Suppressor macrophage treated with lipopolysaccharide for 4 hours (primary cell): ENCODE measurements around the gene KAZN.

Experiments
- DNase-seq: peaks from one replicate; pipeline ENCODE4 v3.0.0-alpha.2; 2020

KAZN gene

DNA sequence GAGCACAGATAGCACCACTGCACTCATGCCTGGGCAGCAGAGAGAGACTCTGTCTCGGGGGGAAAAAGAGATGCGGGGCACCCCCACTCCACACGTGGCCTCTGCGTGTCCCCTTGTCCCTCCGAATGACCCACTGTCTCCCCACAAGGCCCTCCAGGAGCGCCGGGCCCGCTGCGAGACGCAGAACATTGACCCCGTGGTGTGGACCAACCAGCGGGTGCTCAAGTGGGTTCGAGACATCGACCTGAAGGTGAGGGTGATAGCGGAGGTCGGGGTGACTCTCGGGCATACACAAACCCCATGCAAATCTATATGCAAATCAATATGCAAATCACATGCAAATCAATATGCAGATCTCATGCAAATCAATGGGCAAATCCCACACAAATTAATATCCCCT lies 504.7 kb downstream of the KAZN start:
- no peak for DNase-seq

DNA sequence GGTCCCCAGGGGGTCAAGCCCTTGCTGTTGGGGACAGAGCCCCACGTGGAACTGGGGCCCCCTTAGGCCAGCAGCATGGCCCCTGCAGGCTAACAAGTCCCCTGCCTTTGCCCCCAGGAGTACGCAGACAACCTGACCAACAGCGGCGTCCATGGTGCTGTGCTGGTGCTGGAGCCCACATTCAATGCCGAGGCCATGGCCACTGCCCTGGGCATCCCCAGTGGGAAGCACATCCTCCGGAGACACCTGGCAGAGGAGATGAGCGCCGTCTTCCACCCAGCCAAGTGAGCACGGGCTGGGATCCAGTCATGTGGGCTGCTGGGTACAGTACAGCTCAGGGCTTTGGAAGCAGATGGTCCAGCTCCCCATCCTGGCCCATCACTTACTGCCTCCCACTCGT lies 505.4 kb downstream of the KAZN start:
- no peak for DNase-seq

DNA sequence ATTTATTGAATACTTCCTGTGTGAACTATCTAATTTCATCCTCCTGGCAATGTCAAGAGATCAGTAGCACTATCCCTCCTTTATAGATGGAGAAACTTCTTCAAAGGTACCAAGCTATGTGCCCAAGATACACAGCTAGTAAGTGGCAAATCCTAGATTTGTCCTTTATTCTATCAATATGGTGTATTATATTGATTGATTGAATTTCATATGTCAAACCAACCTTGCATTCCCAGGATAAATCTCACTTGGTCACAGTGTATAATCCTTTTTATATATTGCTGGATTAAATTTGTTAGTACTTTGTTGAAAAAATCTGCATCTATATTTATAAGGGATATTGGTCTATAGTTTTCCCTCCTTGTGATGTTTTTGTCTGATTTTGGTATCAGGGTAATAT lies 506.3 kb downstream of the KAZN start:
- DNase-seq: no peak

DNA sequence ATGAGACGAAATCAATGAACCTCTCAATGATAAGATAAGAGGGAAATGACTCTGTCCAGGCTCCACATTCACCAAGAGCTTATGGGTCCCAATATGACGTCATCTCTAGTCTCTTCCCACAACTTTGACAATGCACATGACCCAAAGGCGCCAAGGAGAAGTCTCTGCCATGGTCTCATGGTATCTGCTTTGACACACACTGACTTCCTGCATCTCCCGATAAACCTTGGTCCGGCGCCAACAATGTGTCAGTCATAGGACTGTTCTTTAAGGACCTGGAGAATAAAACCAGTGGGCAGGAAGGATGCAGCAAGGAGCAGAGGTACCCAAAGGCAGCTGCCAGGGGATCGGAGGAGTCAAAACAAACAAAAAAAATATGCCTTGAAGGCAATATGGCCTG lies 508.1 kb downstream of the KAZN start:
- peak; percentile 68 for DNase-seq

DNA sequence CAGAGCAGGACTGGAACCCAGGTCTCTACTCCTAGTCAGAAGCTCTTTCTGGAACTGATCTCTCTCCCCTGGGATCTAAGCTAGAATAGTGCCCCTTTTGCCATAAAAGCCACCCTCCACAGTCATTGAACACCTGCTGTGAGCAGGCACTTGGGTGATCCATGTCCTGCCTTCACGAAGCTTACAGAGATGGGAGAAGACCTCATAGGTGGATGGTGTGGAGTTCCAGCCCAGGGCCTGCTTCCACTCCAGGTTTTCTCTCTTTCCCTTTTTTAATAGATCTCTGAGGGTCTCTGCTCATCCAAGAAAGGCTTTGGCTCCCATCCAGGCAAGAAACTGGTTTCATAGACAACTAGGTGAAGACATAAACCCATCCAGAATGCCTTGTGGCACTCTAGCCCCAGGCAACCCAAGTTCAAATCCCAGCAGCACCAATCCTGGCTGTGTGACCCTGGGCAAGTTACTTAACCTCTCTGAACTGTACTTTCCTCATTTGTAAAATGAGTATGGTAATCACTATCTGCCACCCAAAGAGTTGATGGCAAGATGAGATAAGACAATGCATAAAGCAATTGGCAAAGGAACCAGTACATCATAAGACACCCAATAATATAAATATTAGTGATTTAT lies 508.7 kb downstream of the KAZN start:
- no peak for DNase-seq

DNA sequence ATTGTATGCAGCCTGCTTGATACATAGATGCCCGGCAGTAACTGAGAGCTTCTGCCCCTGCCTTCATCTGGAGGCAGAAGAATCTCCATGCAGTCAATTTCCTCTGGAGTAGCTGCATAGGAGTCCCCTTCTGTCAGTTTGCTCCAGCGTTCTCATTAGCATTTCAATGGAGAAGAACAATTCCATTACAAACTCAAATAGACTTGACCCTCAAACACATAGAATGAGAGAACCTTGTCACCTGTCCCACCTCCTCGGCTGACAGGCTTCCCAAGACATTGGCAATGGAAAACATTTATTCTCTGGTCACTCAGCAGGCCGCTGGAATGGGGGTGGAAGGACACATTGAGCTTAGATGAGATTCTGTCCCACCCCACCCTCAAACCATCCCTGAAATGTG lies 509.4 kb downstream of the KAZN start:
- DNase-seq: no peak

DNA sequence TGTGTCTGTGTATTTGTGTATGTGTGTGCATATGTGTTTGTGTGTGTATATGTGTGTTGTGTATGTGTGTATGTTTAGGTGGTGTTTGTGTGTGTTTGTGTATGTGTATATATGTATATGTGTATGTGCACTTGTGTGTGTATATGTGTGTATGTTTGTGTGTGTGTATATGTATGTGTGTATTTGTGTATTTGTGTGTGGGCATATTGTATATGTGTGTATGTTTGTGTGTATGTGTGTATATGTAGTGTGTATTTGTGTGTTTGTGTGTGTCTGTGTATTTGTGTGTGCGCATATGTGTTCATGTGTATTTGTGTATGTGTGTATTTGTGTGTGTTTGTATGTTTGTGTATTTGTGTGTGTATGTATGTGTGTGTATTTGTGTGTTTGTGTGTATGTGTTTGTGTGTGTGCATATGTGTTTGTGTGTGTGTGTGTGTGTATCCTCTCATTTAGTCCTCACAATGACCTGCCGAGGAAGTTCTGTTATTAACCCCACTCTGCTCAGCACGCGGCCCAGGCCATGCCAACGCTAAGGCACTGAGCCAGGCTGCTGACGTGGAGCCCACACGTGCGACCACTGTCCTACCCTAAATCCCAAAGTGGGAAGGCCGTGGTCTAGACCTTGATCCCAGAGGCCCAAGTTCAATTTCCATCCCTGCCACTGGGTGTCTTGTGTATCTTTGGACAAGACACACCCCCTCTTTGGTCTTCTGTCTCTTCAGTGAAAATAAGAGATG lies 511.8 kb downstream of the KAZN start:
- DNase-seq: no peak

DNA sequence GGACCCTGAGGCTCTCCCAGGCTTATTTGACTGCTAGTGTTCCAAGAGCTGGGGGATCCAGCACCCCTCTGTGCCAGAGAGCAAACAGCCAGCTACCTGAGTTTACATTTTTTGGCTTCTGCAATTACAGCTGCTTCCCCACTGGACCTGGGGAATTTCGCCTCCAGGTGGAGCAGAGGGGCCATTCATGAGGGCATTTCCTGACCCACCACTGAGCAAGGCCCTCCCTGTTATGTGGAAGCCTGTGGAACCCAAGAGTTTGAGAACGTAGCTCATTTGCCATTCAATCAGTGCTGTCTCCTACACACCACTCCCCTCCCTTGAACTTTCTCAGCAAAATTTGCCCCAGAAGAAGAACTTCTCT lies 512.4 kb downstream of the KAZN start:
- DNase-seq: no peak

DNA sequence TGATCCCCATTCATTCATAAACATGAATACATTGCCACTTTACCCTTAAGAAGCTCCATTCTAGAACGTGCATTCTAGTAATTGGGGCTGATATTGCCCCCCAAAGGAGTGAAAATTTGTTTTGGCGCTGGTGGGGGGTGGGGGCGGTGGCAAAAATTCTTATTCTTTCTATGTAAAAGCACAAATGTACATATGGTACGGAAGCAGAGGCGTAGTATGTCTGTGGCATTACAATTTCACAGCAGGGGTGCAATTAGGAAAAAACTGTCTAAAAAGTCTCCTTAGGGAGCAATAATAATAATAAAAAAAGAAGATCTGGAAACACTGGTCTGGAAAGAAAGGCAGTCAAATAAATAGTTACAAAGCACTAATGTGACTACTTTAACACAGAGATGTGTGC lies 514.7 kb downstream of the KAZN start:
- DNase-seq: no peak

DNA sequence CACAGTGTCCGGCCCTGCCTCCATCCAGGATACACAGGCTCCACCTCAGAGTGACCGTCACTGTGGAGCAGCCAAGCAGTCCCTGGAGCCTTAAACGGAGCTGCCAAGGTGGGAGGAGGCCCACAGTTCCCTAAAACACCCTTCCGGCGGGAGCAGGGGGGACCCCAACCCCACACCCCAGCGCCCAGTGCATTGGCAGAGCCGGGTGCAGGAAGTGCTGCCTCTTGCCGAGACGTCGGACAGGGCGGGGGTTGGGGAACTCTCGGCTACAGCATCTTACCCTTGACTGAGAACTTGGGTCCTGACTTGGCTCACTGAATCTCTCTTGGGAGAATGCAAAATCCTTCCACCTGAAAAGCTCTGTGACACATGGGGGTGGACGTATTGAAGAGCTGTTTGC lies 516.4 kb downstream of the KAZN start:
- no peak for DNase-seq

DNA sequence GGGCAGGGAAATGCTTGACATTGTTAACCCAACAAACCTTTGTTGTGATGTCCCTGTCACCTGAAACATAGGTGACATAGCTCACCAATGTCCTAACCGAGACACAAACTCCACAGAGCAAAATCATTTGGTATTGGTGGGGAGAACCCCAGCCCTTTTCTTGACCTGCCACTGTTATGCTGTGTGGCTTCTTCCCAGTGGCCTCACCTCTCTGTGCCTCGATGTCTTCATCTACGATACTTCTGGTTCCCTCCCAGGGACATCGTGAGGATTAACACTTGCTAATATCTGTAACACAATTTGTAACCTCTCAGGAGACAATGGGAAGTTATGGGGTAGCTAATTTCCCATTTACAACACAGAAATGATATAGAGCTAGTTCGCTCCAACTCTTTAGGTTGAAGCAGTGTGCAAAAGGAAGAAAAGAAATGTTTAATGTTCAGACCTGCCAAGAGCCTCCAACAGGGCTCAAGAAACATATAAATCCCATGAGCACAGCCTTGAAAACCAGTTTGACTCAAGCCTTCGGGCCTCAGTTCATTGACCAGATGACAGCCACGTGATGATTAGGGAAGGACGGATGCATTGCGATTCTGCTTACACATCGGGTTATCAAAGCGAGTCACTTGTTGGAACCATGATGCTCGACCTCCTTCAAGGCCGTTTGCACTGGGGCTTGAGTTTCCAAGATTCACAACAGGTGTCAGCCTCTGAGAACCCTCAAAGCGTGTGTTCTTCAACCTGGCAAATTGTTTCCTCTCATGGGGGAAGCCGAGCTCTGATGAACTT lies 517.3 kb downstream of the KAZN start:
- DNase-seq: no peak

DNA sequence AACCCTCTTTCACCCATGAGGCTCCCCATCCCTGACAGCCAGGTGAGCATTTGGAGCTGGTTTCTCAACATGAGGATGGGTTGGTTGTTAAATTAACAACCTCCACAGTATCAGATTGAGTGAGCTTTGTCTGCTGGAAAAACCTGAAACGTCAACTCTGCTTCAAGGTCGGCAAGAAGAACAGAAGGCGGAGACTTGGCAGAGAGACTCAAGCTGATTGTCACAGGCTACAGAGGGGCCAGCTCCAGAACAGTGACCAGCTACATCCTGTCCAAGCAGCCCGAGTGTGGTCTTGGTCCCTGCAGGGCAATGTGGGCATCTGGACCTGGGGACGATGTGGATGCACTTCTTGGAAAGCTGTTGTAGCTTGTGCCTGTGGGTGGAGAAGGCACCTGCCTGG lies 518.5 kb downstream of the KAZN start:
- no peak for DNase-seq

DNA sequence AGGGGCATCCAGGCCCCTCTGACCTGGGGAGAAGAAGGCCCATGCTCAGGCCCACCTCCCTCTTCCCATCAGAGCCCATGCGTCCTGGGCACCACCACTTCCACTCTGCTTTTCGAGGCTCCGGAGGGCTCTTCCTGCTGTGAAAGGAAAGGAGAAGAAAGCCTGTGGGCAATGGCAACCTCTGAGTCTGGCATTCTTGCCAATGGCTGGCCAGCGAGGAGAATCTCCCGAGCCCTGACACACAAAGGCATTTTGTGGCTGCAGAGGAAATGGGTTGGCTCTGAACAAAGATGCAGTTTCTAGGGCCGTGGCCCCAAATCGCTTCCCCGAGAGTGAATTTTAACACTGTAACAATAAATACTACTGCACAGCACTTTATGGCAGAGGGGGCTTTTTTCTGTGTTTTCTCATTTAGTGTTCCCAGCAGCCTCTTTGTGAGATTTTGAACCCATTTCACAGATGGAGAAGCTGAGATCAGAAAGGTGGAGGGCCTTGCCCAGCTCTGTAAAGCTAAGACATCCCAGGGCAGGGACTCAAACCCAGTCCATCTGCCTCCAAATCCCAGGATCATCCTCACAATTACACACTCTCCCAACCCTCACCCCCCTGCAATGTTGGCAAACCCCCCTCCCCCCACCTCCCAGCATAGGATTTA lies 519.3 kb downstream of the KAZN start:
- no peak for DNase-seq

DNA sequence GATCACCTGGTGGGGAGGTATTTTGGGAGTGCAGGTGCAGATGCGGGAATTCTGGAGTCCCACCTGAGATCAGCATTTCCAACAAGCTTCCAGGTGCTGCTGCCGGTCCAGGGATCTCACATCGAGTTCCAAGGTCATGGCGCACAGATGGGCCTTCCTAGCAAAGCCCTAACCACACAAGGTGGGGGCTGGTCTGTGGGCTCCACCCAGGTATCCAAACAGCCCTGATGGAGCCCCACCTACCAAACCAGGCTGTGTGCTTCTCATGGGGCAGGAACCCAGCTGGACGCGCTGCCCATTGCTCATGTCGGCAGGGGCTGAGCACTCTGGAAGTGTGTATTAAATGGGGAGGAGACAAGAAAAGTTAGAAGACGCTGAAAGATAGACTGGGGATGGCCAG lies 520.1 kb downstream of the KAZN start:
- DNase-seq: no peak

DNA sequence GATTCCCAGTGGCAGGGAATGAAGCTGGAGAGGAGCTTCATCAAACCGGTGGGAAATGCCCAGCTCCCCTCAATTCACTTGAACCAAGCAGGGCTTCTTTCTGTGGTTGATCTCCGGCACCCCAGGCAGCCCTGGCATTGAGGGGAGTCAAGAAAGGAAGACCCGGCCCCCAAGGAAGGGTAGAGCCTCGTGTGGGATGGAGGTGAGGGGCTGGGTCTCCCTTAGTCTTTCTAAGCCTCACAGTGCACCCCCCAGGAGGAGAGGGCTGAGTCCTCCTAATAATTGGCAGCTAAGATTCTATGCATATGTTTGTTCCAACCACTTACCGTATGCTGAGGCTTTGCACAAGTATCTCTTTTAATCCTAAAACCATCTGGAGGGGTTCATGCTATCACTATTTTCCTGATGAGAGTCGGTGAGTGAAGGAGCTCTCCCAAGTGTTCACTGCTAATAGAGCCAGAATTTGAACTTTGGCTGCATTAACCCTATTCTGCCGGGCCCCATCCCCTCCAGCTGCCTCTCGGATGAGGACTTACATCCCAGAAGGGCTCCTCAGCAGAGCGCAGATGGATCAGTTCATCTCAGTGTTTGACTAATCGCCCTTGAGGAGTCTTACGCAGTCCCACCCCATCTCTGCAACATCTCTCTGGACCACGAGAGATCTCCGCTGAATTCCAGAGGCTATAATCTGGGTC lies 521.9 kb downstream of the KAZN start:
- DNase-seq: no peak

DNA sequence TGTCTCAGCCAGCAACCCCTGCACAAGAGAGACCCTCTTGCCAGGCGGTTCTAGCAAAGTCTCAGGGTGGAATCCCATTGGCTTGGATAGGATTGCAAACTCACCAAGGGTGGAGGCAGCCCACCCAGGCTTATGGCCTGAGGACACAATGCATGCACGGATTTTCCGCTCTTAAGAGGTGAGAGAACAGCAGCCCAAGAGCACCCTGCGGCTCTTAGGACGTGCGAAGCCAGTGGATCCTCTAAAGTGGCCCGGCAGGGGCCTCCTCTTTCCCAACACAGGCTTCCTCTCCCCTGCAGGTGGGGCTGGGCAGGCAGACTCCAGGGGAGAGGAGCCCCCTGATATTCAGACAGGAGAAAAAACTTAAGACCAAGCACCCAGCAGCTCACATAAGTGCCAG lies 523.8 kb downstream of the KAZN start:
- DNase-seq: no peak

DNA sequence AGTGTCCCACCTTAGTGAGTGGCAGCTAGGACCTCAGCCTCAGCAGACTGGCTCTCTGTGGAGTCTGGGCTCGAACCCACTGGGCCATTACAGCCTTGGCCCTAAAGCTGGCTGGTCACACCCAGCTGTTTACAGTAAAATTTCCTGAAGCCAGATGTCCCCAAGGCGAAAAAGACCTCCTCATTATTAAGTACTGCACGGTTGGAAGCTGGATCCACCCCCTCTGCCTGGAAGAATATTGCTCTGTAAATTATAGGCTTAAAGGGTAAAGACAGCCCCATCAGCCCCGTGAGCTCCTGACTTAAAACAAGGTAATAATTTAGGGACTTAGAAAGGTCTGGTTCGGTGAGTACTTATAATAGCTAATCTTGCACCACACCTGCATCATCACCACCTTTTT lies 524.8 kb downstream of the KAZN start:
- DNase-seq: no peak

DNA sequence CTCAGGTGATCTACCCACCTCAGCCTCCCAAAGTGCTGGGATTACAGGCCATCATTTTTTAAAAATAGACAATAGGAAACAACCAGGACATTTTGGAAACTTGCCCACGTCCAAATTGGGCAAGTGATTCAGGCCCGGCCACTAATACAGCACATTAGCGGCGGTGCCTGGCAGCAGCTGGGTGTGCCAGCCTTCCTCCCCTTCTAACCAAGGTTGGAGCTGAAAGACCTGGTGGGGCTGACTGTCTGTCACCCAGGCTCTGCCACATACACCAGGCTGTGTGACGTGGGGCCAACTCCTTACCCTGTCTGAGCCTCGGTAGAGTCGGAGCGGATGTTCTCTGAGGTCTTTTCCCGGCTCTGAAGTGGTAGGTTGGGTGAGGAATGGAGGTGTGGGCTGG lies 525.4 kb downstream of the KAZN start:
- no peak for DNase-seq

DNA sequence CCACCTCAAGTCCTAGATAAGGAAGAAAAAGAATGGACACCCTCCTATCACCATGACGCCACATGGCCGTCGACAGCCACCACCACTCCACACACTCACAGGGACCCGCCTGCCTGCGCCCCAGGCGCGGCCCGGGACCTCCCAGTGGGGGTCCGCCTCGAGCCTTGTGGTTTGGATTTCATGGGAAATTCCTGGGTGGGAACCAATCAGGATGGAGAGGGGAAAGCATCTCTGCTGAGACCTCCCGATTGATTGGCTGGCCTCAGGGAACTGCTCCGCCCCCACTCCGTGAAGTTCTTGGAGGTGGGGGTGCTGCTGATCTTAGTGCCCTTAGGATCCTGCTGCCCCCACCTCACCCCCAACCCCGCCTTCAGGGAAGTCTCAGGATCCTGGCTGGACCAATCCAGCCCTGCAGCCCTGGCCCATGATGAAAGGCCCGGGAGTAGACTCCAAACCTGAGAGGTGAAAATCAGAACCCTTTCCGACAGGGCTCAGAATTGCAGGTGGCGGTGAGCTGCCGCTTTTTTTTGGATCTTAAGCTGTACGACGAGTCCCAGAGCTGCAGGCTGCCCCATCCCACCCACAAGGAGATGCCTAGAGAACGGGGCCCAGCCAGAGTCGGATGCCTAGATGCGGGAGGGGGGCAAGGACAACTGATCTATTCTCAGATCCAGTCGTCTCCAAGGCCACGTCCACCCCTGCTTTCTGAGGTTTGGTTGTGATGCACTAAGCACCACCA lies 526.0 kb downstream of the KAZN start:
- DNase-seq: no peak

DNA sequence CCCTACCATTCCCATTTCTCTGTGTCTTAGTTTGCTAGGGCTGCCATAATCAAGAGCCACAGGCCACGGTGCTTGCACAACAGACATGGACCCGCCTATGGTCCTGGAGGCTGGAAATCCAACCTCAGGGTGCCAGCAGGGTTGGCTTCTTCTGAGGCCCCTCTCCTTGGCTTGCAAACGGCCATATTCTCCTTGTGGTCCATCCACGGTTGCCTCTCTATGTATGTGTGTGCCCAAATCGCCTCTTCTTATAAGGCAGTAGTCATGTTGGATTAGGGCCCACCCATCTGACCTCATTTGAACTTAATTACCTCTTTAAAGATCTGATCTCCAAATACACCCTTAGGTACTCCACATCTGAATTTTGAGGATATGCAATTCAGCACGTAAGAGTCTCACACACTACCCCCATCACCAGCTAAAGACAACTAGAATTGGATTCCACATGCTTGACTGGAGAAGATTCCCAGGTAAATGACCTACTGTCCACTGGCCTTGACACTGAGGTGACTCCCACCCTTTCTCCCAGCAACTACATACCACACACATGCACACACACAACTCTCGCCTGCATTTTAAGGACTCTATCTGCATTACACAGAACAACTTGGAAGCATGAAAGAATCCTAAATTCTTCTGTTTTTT lies 526.7 kb downstream of the KAZN start:
- no peak for DNase-seq

DNA sequence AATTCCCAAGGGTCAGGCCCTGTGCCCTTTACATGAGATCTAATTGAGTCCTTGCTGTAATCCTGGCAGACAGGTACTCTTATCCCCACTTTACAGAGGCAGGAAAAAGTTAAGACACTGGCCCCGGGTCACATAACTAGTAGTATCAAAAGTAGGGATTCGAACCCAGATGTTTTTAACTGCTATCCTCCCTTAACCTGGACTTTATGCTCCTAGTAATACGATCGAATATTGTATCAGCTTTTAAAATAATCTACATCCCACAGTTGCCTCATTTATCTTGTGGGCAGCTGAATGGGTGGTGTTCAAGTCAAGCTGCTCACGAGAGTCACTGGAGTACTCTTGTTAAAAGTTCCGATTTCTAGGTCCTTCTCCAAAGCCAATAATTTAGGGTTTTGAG lies 529.6 kb downstream of the KAZN start:
- no peak for DNase-seq
